PFSK-1 (cell line): ENCODE data around the gene COL7A1.

Experiments
- POLR2AphosphoS5 ChIP-seq: IDR thresholded peaks from 2 replicates; pipeline ENCODE4 v1.6.1; 2012; ENCODE audit warnings: low read depth, mild to moderate bottlenecking, control low read depth, low read length, moderate library complexity
- SIN3A ChIP-seq: IDR thresholded peaks from 2 replicates; pipeline ENCODE4 v1.6.1; 2012; ENCODE audit warnings: mild to moderate bottlenecking, low read length, moderate library complexity, borderline replicate concordance; ENCODE audit not compliant: insufficient read depth
- TAF1 ChIP-seq: IDR thresholded peaks from 2 replicates; pipeline ENCODE4 v1.6.1; 2012; ENCODE audit warnings: low read length, control low read depth, borderline replicate concordance; ENCODE audit not compliant: insufficient read depth
- TF ChIP-seq, protein P1 (sequence below), 2 experiments: IDR thresholded peaks; 2 replicates each; pipeline versions ENCODE4 v1.6.1 to v1.8.0; 2011 to 2012; ENCODE audit warnings: low read depth in 2 of 2, low read length in 2 of 2, control low read depth in 1 of 2, inconsistent platforms in 1 of 2, mild to moderate bottlenecking in 1 of 2, moderate library complexity in 1 of 2; ENCODE audit not compliant: insufficient read depth in 1 of 2

DNA sequence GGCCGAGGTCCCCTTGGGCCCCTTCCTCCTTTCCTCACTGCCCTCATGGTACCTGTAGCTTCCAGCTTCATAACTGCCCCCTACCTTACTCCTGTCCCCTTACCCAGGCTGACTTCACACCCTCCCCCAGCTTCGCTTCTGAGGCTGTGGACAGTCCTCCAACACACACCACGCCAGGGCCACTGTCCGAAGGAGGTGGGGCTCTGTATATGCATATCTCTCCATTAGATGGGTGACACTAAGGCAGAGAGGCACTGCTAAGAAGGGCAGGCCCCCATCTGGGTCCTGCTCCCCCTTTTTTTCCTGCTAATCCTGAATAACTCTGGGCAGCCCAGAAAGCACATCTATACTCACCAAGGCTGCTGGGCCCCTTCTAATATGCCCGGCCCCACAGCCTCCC lies 1.0 kb upstream of the COL7A1 start:
- TF ChIP-seq, protein P1, sequence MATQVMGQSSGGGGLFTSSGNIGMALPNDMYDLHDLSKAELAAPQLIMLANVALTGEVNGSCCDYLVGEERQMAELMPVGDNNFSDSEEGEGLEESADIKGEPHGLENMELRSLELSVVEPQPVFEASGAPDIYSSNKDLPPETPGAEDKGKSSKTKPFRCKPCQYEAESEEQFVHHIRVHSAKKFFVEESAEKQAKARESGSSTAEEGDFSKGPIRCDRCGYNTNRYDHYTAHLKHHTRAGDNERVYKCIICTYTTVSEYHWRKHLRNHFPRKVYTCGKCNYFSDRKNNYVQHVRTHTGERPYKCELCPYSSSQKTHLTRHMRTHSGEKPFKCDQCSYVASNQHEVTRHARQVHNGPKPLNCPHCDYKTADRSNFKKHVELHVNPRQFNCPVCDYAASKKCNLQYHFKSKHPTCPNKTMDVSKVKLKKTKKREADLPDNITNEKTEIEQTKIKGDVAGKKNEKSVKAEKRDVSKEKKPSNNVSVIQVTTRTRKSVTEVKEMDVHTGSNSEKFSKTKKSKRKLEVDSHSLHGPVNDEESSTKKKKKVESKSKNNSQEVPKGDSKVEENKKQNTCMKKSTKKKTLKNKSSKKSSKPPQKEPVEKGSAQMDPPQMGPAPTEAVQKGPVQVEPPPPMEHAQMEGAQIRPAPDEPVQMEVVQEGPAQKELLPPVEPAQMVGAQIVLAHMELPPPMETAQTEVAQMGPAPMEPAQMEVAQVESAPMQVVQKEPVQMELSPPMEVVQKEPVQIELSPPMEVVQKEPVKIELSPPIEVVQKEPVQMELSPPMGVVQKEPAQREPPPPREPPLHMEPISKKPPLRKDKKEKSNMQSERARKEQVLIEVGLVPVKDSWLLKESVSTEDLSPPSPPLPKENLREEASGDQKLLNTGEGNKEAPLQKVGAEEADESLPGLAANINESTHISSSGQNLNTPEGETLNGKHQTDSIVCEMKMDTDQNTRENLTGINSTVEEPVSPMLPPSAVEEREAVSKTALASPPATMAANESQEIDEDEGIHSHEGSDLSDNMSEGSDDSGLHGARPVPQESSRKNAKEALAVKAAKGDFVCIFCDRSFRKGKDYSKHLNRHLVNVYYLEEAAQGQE (IDR thresholded peaks at IDR 0.05; ENCODE audit: insufficient read depth in 1 of 2, low read depth in 2 of 2, low read length in 2 of 2) = no peak
- TF ChIP-seq TAF1 (no peak), POLR2AphosphoS5 (no peak), SIN3A (no peak)
